Fibroblast of lung (primary cell): ENCODE measurements around the gene ISG20. TPM values are rescaled to one million over a fixed set of nuclear protein-coding genes. Genes with fewer than 3 reads are reported as not detected.
A peak's percentile ranks its signal among the peaks of the same experiment; 100 is the strongest.

Experiments
- DNase-seq, 2 donors: peaks; one replicate each; pipeline versions ENCODE4 v3.0.0 to v3.0.0-alpha.2; 2010; ENCODE audit warnings: low read depth in 2 of 2
- H2AFZ ChIP-seq: 2 replicates; pipeline ENCODE4 v1.5.1; 2012; ENCODE audit warnings: low read length, control low read depth, inconsistent platforms
- H3K27ac ChIP-seq: 2 replicates; pipeline ENCODE4 v1.5.1; 2011; ENCODE audit warnings: low read length, control low read depth; ENCODE audit not compliant: insufficient read depth
- H3K27me3 ChIP-seq: 2 replicates; pipeline ENCODE4 v1.5.1; 2011; ENCODE audit warnings: mild to moderate bottlenecking, low read length; ENCODE audit not compliant: control insufficient read depth, insufficient read depth
- H3K36me3 ChIP-seq: 2 replicates; pipeline ENCODE4 v1.5.1; 2011; ENCODE audit warnings: low read length; ENCODE audit not compliant: control insufficient read depth, insufficient read depth
- H3K4me1 ChIP-seq: 2 replicates; pipeline ENCODE4 v1.5.1; 2011; ENCODE audit warnings: low read length; ENCODE audit not compliant: control insufficient read depth, insufficient read depth; ENCODE audit errors: extremely low read depth
- H3K4me2 ChIP-seq: 2 replicates; pipeline ENCODE4 v1.5.1; 2011; ENCODE audit warnings: low read length, control low read depth; ENCODE audit not compliant: insufficient read depth; ENCODE audit errors: extremely low read depth
- H3K4me3 ChIP-seq, 4 experiments: fragments of 200-600 bp in 1 of 4; sonication (generic) in 1 of 4; replicated peaks in 1 of 4; 2 replicates each; pipeline ENCODE4 v1.5.1; 2011 to 2016; ENCODE audit warnings: low read length in 4 of 4, low read depth in 3 of 4, mild to moderate bottlenecking in 3 of 4, control low read depth in 2 of 4, inconsistent platforms in 1 of 4, mixed read lengths in 1 of 4; ENCODE audit not compliant: insufficient read depth in 1 of 4; ENCODE audit errors: control extremely low read depth in 1 of 4
- H3K79me2 ChIP-seq: 2 replicates; pipeline ENCODE4 v1.5.1; 2012; ENCODE audit warnings: mild to moderate bottlenecking, low read length, inconsistent platforms; ENCODE audit not compliant: control insufficient read depth, insufficient read depth
- H3K9ac ChIP-seq: 2 replicates; pipeline ENCODE4 v1.5.1; 2011; ENCODE audit warnings: mild to moderate bottlenecking, low read length, control low read depth; ENCODE audit not compliant: insufficient read depth
- H3K9me3 ChIP-seq: 2 replicates; pipeline ENCODE4 v1.5.1; 2012; ENCODE audit warnings: low read depth, low read length; ENCODE audit not compliant: control insufficient read depth, insufficient read depth
- H4K20me1 ChIP-seq: 2 replicates; pipeline ENCODE4 v1.5.1; 2011; ENCODE audit warnings: low read length; ENCODE audit not compliant: control insufficient read depth, insufficient read depth; ENCODE audit errors: extremely low read depth
- EZH2 ChIP-seq: IDR thresholded peaks from 2 replicates; pipeline ENCODE4 v1.5.1; 2012; ENCODE audit warnings: low read length, control low read depth, mild to moderate bottlenecking; ENCODE audit errors: missing control alignments
- polyA plus RNA-seq, 2 donors: library from polyadenylated mRNA; depleted of rRNA in 1 of 2; stranded (reverse) in 1 of 2; unstranded in 1 of 2; fragments of >200 nt; gene quantifications; 2 replicates each; pipeline ENCODE4 v1.2.1, GENCODE V29; 2011 to 2012; ENCODE audit warnings: missing spikeins in 1 of 2
- total RNA-seq: library from RNA; depleted of rRNA; stranded (reverse); fragments of >200 nt; gene quantifications from 2 replicates; pipeline ENCODE4 v1.2.1, GENCODE V29; 2014
- TF ChIP-seq, protein P1 (sequence below), 2 donors: IDR thresholded peaks in 1 of 2; conservative IDR thresholded peaks in 1 of 2; 1 replicate in 1 of 2; 2 replicates in 1 of 2; pipeline ENCODE4 v1.5.1; 2011 to 2012; ENCODE audit warnings: low read length in 2 of 2, control low read depth in 1 of 2, inconsistent platforms in 1 of 2, low read depth in 1 of 2, mild to moderate bottlenecking in 1 of 2

Gene ISG20
- total and polyA plus RNA-seq, 2 donors (not counting 1 experiment from before 2014, with no cell fraction given): 2.2 to 3.0 TPM

DNA sequence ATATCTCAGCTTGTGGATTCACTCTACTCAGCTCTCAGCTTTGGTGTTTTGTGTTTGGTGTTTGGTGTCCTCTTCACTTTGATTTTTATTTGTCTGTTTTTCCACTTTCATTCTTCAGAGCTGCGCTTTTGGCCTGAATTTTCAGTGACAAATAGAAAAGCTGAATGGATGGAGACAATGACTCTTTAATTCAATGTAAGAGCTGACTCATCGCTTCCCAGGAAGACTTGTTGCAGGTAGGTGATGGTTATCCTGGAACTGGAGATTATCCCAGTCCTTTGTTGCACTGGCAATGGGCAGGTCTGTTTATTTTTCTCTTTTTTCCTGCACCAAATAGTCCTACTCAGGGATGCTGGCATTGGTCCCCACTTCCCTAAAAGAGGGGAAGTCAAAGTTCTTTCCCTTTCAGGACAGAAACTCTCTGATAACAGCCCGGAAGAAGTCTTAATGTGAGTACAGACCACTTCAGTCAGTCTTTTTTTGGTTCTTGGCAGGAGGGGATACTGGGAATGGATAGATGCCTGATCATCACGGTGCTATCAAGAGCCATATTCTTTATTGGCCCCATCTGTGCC is 30.1 kb upstream of the ISG20 start:
- Histone ChIP-seq H3K79me2 (no peaks in the 10 kb centered on the region), H2AFZ (no peak overlapping the region), H3K27me3 (peaks cover 32% of the 10 kb centered on the region), H3K4me2 (no peak overlapping the region), H3K9ac (no peak overlapping the region), H3K9me3 (no peaks in the 10 kb centered on the region), H3K27ac (no peak overlapping the region), H3K4me3 (no peak overlapping the region), H3K36me3 (no peaks in the 10 kb centered on the region), H3K4me1 (peaks cover 3% of the 10 kb centered on the region), H4K20me1 (no peaks in the 10 kb centered on the region)
- DNase-seq: no peak
- no peak for TF ChIP-seq EZH2
- TF ChIP-seq, protein P1, sequence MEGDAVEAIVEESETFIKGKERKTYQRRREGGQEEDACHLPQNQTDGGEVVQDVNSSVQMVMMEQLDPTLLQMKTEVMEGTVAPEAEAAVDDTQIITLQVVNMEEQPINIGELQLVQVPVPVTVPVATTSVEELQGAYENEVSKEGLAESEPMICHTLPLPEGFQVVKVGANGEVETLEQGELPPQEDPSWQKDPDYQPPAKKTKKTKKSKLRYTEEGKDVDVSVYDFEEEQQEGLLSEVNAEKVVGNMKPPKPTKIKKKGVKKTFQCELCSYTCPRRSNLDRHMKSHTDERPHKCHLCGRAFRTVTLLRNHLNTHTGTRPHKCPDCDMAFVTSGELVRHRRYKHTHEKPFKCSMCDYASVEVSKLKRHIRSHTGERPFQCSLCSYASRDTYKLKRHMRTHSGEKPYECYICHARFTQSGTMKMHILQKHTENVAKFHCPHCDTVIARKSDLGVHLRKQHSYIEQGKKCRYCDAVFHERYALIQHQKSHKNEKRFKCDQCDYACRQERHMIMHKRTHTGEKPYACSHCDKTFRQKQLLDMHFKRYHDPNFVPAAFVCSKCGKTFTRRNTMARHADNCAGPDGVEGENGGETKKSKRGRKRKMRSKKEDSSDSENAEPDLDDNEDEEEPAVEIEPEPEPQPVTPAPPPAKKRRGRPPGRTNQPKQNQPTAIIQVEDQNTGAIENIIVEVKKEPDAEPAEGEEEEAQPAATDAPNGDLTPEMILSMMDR (conservative IDR thresholded peaks at IDR 0.05 in 1 of 2, IDR thresholded peaks at IDR 0.05 in 1 of 2; ENCODE audit: low read depth in 1 of 2, low read length in 2 of 2): no peak

DNA sequence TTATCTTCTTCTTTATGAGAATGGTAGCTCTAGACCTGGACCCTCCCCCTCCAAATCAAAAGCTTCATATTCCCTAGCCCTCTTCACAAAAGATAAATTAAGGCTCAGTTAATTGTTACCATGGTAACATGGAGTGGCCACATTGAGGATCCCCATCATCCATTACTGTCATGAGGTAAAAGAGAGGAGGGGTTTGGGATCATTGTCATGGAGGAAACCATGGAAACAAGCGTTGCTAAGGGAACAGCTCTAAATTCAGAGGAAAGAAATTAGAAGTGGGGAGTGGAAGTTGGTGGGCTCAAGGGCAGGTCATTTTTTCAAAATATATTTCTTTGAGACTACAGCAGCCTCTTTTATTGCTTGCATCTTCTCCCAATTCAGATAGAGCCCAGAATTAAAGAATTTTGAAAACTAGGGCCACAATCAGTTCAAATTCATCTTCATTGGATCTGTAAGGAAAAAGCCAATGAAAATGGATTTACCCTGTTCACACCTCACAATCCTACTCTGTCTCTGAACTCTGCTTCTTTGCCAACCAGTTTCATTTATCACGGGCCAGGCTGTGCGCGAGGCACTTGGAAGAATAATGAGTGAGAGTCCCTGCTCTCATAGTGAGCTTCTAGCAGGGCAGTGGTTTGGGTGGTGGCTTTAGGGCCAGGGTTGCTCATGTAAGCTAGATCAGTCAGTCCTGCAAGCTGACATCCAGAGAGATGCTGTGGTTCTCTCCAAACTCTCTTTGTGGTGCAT is 29.3 kb upstream of the ISG20 start:
- Histone ChIP-seq H3K36me3 (no peaks in the 10 kb centered on the region), H3K4me3 (no peak overlapping the region), H4K20me1 (no peaks in the 10 kb centered on the region), H3K27me3 (peaks cover 24% of the 10 kb centered on the region), H2AFZ (no peak overlapping the region), H3K9me3 (no peaks in the 10 kb centered on the region), H3K4me2 (no peak overlapping the region), H3K9ac (no peak overlapping the region), H3K79me2 (no peaks in the 10 kb centered on the region), H3K27ac (no peak overlapping the region), H3K4me1 (peaks cover 3% of the 10 kb centered on the region)
- TF ChIP-seq, protein P1 (conservative IDR thresholded peaks at IDR 0.05 in 1 of 2, IDR thresholded peaks at IDR 0.05 in 1 of 2; ENCODE audit: low read depth in 1 of 2, low read length in 2 of 2): no peak
- TF ChIP-seq EZH2: no peak
- no peak for DNase-seq

DNA sequence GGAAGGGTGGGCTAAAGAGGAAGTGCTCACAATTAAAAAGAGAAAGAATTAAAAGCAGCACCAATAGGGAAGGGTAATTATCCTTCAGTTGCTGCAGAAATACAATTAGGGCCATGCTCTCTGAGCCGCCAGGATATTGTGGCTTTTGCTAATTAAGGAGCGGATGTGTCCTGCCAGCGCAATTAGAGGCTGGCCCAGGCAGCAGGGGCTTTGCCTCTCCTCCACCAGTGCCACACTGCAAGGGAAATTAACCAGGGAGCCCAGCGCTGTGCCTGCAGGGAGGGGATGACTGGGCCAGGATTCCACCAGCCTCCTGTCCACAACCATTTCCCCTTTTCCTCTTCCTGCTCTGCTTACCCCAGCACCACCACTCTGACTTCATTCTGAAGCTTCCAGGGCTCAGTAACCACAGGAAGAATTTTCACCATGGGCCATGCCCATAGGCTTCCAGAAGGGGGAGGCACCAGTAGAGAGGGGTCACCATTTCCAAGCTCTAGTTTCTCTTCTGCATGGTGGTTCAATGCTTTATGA is 28.1 kb upstream of the ISG20 start:
- Histone ChIP-seq H3K27me3 (peaks cover 14% of the 10 kb centered on the region), H2AFZ (no peak overlapping the region), H3K36me3 (no peaks in the 10 kb centered on the region), H3K27ac (no peak overlapping the region), H3K4me2 (no peak overlapping the region), H3K79me2 (no peaks in the 10 kb centered on the region), H3K9ac (no peak overlapping the region), H4K20me1 (no peaks in the 10 kb centered on the region), H3K4me3 (no peak overlapping the region), H3K9me3 (no peaks in the 10 kb centered on the region), H3K4me1 (peaks cover 3% of the 10 kb centered on the region)
- DNase-seq: peak in 1 of 2 donors; percentile 20
- TF ChIP-seq, protein P1 (conservative IDR thresholded peaks at IDR 0.05 in 1 of 2, IDR thresholded peaks at IDR 0.05 in 1 of 2; ENCODE audit: low read depth in 1 of 2, low read length in 2 of 2): peak in 1 of 2 donors; percentile 13
- TF ChIP-seq EZH2: no peak
